OCI-LY3 (cell line): Measurements from ENCODE around the gene TRIM38.

Experiments used
- H2AFZ ChIP-seq: fragments of 200-600, 300-600 bp; shearing (Covaris generic); 2 replicates; pipeline ENCODE4 v1.6.0; 2014; ENCODE audit warnings: antibody characterized with exemption, low read depth, low read length
- H3K27ac ChIP-seq: fragments of 200-600, 300-600 bp; sonication (generic); 2 replicates; pipeline ENCODE4 v1.5.1; 2014; ENCODE audit warnings: mild to moderate bottlenecking, low read length, moderate library complexity, mixed read lengths
- H3K27me3 ChIP-seq: fragments of 200-600, 300-600 bp; sonication (generic); 2 replicates; pipeline ENCODE4 v1.6.1; 2014; ENCODE audit warnings: low read depth, low read length, mixed read lengths
- H3K36me3 ChIP-seq: fragments of 200-600, 300-600 bp; sonication (generic); replicated peaks from 2 replicates; pipeline ENCODE3; 2014; ENCODE audit warnings: low read depth, low read length, mixed read lengths
- H3K4me1 ChIP-seq: fragments of 300-600, 200-600 bp; sonication (generic); 2 replicates; pipeline ENCODE4 v1.6.1; 2014; ENCODE audit warnings: low read length, mixed read lengths
- H3K4me2 ChIP-seq: fragments of 200-600, 300-600 bp; sonication (generic); 2 replicates; pipeline ENCODE4 v1.6.1; 2014; ENCODE audit warnings: low read length, mixed read lengths
- H3K4me3 ChIP-seq: fragments of 300-600, 200-600 bp; sonication (generic); 2 replicates; pipeline ENCODE4 v1.5.1; 2014; ENCODE audit warnings: antibody characterized with exemption, mild to moderate bottlenecking, low read length, moderate library complexity
- H3K79me2 ChIP-seq: fragments of 300-600, 200-600 bp; shearing (Covaris generic); 2 replicates; pipeline ENCODE4 v1.6.1; 2014; ENCODE audit warnings: mild to moderate bottlenecking, low read length, mixed read lengths
- H3K9ac ChIP-seq: fragments of 300-600, 200-600 bp; shearing (Covaris generic); 2 replicates; pipeline ENCODE4 v1.6.0; 2014; ENCODE audit warnings: mild to moderate bottlenecking, low read length, moderate library complexity
- H3K9me3 ChIP-seq: fragments of 200-600, 300-600 bp; shearing (Covaris generic); 2 replicates; pipeline ENCODE4 v1.6.1; 2014; ENCODE audit warnings: low read length, mixed read lengths; ENCODE audit not compliant: insufficient read depth
- H4K20me1 ChIP-seq: fragments of 200-600, 300-600 bp; sonication (generic); 2 replicates; pipeline ENCODE4 v1.6.1; 2016; ENCODE audit warnings: low read length, mixed read lengths; ENCODE audit not compliant: insufficient read depth
- CTCF ChIP-seq: fragments of 200-600, 300-600 bp; sonication (generic); IDR thresholded peaks from 2 replicates; pipeline ENCODE4 v1.5.1; 2014; ENCODE audit warnings: antibody characterized with exemption, low read length, low read depth
- EZH2phosphoT487 ChIP-seq: fragments of 200-600 bp; shearing (Covaris generic); IDR thresholded peaks from 2 replicates; pipeline ENCODE4 v1.6.1; 2018; ENCODE audit warnings: antibody characterized with exemption, mixed run types, low read depth

The TRIM38 gene

DNA sequence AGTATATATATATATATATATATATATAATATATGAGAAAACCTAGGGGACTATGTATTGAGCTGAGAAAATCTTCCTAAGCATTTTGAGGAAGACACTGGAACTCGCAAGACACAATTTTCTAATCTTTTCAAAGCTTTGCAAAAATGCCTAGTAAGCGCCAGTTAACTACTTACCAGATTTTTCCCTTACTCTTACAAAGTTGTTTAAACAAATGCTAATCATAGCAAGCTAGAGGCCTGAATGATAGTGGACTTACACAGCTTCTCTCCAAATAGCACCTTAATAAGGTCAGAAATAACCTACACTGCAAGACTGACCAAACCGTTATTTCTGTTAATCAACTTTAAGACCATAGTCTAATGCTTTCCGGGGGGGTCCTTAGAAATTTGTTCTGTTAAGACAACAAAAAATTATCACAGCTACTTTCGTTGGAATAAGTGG lies 68.6 kb downstream of the TRIM38 start:
- Histone ChIP-seq H4K20me1 (no peaks in the 10 kb centered on the region), H2AFZ (no peak overlapping the region), H3K4me1 (peaks cover 7% of the 10 kb centered on the region), H3K4me2 (peak overlapping the region; percentile 50), H3K27me3 (no peaks in the 10 kb centered on the region), H3K9ac (peak overlapping the region; percentile 73), H3K79me2 (no peaks in the 10 kb centered on the region), H3K4me3 (peak overlapping the region; percentile 76), H3K9me3 (peaks cover 29% of the 10 kb centered on the region; the same call in 1 of the 2 replicates), H3K36me3 (no peaks in the 10 kb centered on the region), H3K27ac (peak overlapping the region; percentile 95)
- TF ChIP-seq EZH2phosphoT487 (no peak), CTCF (no peak)

- H4K20me1 ChIP-seq: no peaks in the 10 kb centered on the region
- peak overlapping the region; percentile 76 for H3K4me3 ChIP-seq
- no peak overlapping the region for H2AFZ ChIP-seq
- TF ChIP-seq EZH2phosphoT487 (no peak), CTCF (no peak)
- H3K9ac ChIP-seq: peak overlapping the region; percentile 73
- peak overlapping the region; percentile 64 for H3K4me2 ChIP-seq
- H3K79me2 ChIP-seq: no peaks in the 10 kb centered on the region
- H3K4me1 ChIP-seq: peaks cover 7% of the 10 kb centered on the region
- peaks cover 29% of the 10 kb centered on the region; the same call in 1 of the 2 replicates for H3K9me3 ChIP-seq
- no peaks in the 10 kb centered on the region for H3K27me3 ChIP-seq
- H3K27ac ChIP-seq: peak overlapping the region; percentile 95
- H3K36me3 ChIP-seq: no peaks in the 10 kb centered on the region
Measured at GRCh38 chr6:26031595-26032339, 69.2 kb downstream of the TRIM38 start.

DNA sequence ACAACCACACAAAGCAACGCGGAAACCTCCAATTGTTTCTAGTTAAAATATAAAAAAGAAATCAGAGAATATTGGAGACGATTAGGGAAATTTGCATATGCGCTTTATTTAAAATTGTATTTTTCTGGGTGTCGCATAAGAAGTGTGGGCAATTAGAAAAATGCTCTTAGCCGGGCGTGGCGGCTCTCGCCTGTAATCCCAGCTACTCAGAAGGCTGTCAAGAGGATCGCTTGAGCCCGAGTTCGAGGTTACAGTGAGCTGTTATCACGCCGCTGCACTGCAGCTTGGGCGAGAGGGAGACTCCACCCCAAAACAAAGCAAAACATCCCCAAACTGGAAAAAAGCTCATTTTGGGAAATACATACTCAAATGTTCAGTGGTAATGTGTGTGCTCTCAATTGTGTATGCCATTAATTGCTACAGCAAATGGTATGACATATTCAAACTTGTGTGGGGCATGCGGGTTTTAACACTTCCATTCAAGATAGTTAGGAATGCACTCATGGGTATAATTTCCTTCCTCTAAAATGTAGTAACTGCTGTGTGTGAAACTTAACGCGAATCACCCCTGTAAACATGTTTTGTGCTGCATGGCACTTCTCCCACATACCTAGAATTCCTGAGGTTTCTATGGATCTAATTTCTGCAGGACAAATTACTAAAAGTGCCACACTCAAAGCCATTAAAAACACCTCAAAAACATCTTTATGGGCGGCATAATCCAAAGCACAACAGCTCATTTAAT lies 69.9 kb downstream of the TRIM38 start:
- no peaks in the 10 kb centered on the region for H3K27me3 ChIP-seq
- peak overlapping the region; percentile 69 for H3K4me3 ChIP-seq
- TF ChIP-seq CTCF (no peak), EZH2phosphoT487 (no peak)
- H3K79me2 ChIP-seq: no peaks in the 10 kb centered on the region
- no peaks in the 10 kb centered on the region for H4K20me1 ChIP-seq
- no peaks in the 10 kb centered on the region for H3K36me3 ChIP-seq
- peak overlapping the region; percentile 95 for H3K27ac ChIP-seq
- peak overlapping the region; percentile 64 for H3K4me2 ChIP-seq
- peak overlapping the region; percentile 72 for H3K9ac ChIP-seq
- H3K4me1 ChIP-seq: peaks cover 4% of the 10 kb centered on the region
- peaks cover 27% of the 10 kb centered on the region; the same call in 1 of the 2 replicates for H3K9me3 ChIP-seq
- H2AFZ ChIP-seq: 0 out of 2 replicates have a peak overlapping the region, but pooled peaks have one; percentile 46
